HepG2 (cell line): ENCODE results near the gene TAF1B. TPM values are rescaled to one million over a fixed set of nuclear protein-coding genes. Genes with fewer than 3 reads are reported as not detected.

Experiments used
- ATAC-seq: fragments of 200-7000 bp; cut with Tn5 transposase; 3 replicates; pipeline ENCODE4 v1.9.1; 2020; ENCODE audit warnings: mild to moderate bottlenecking, moderate library complexity
- BruUV-seq: library from RNA; stranded (reverse); fragments of 400-500 nt; replicated peaks from 2 replicates; lab custom pipeline; 2021; lab: Mats Ljungman, UMichigan
- CTCF ChIA-PET: fragments of 300-600 bp; formaldehyde crosslinking; extraction: SDS; loops from one replicate; lab custom pipeline; 2021; ENCODE audit warnings: low total read pairs, inconsistent platforms, low intra/inter-chr PET ratio; lab: Yijun Ruan, JAX
- POLR2A ChIA-PET: fragments of 350-600 bp; sonication (Branson Sonifier 250); formaldehyde crosslinking; loops from one replicate; lab custom pipeline; 2020; ENCODE audit warnings: antibody characterized with exemption, inconsistent platforms; lab: Yijun Ruan, JAX
- DNase-seq: peaks from one replicate; pipeline ENCODE4 v3.0.0-alpha.2; 2015; ENCODE audit warnings: low spot score
- FAIRE-seq: peaks from 3 replicates; lab custom pipeline; 2011; peaks lifted over from hg19 to GRCh38; lab: Jason Lieb, UNC
- H2AFZ ChIP-seq: one replicate; pipeline ENCODE4 v1.6.1; 2011; ENCODE audit warnings: low read length, inconsistent platforms
- H3K27ac ChIP-seq: fragments of 300-600 bp; 3 replicates; pipeline ENCODE4 v1.8.0; 2011; ENCODE audit warnings: mixed run types, mild to moderate bottlenecking, mixed read lengths, low read length, inconsistent platforms; ENCODE audit not compliant: insufficient read depth; ENCODE audit errors: extremely low read length
- H3K27me3 ChIP-seq, 2 experiments: fragments of 200-600 bp in 1 of 2; 2 replicates in 1 of 2; 3 replicates in 1 of 2; pipeline versions ENCODE4 v1.6.0 to v1.8.0; 2011; ENCODE audit warnings: low read length in 2 of 2, mild to moderate bottlenecking in 2 of 2, moderate library complexity in 2 of 2, inconsistent platforms in 1 of 2; ENCODE audit not compliant: insufficient read depth in 2 of 2, control insufficient read depth in 1 of 2
- H3K36me3 ChIP-seq, 2 experiments: fragments of 200-600 bp in 1 of 2; replicated peaks in 1 of 2; 2 replicates in 1 of 2; 3 replicates in 1 of 2; pipeline versions ENCODE4 v1.5.1 to v1.8.0; 2011; ENCODE audit warnings: low read length in 2 of 2, inconsistent platforms in 1 of 2; ENCODE audit not compliant: insufficient read depth in 2 of 2, control insufficient read depth in 1 of 2
- H3K4me1 ChIP-seq: 2 replicates; pipeline ENCODE4 v1.5.1; 2012; ENCODE audit warnings: low read length, inconsistent platforms; ENCODE audit not compliant: insufficient read depth
- H3K4me2 ChIP-seq: 2 replicates; pipeline ENCODE4 v1.6.0; 2011; ENCODE audit warnings: low read depth, low read length, inconsistent platforms
- H3K4me3 ChIP-seq, 3 experiments: fragments of 200-600 bp in 1 of 3; sonication (generic), shearing (Covaris generic) in 1 of 3; replicated peaks in 1 of 3; 2 replicates each; pipeline ENCODE4 v1.5.1; 2011 to 2016; ENCODE audit warnings: low read length in 3 of 3, inconsistent platforms in 2 of 3, low read depth in 2 of 3, mild to moderate bottlenecking in 2 of 3, control low read depth in 1 of 3, mixed read lengths in 1 of 3; ENCODE audit not compliant: insufficient read depth in 1 of 3
- H3K79me2 ChIP-seq: one replicate; pipeline ENCODE4 v1.6.1; 2011; ENCODE audit warnings: low read length, inconsistent platforms; ENCODE audit not compliant: insufficient read depth
- H3K9ac ChIP-seq: 2 replicates; pipeline ENCODE4 v1.6.0; 2011; ENCODE audit warnings: mild to moderate bottlenecking, low read depth, low read length, inconsistent platforms; ENCODE audit not compliant: insufficient read depth
- H3K9me3 ChIP-seq: 2 replicates; pipeline ENCODE4 v1.5.1; 2012; ENCODE audit warnings: mild to moderate bottlenecking, low read length
- H4K20me1 ChIP-seq: 2 replicates; pipeline ENCODE4 v1.6.0; 2011; ENCODE audit warnings: inconsistent platforms, mild to moderate bottlenecking, low read length, moderate library complexity; ENCODE audit not compliant: insufficient read depth
- GABPB1 ChIP-seq: IDR thresholded peaks from 2 replicates; pipeline ENCODE4 v1.6.1; 2016; ENCODE audit warnings: mild to moderate bottlenecking, missing genetic modification reagents, moderate library complexity, missing compliant biosample characterization
- KAT8 ChIP-seq: IDR thresholded peaks from 2 replicates; pipeline ENCODE4 v1.6.1; 2016; ENCODE audit warnings: missing genetic modification reagents, missing compliant biosample characterization
- MTERF4 ChIP-seq: sonication (generic); formaldehyde crosslinking; IDR thresholded peaks from 2 replicates; pipeline ENCODE4 v1.8.0; 2023; ENCODE audit warnings: mild to moderate bottlenecking, missing genetic modification reagents
- SMARCC2 ChIP-seq: fragments of 450-650 bp; IDR thresholded peaks from 2 replicates; pipeline ENCODE4 v1.6.1; 2017; ENCODE audit warnings: antibody characterized with exemption, mild to moderate bottlenecking
- TP53 ChIP-seq: sonication (generic); formaldehyde crosslinking; conservative IDR thresholded peaks from 2 replicates; pipeline ENCODE4 v1.4.0; 2020; ENCODE audit warnings: missing genetic modification reagents
- ZNF10 ChIP-seq: sonication (generic); formaldehyde crosslinking; IDR thresholded peaks from 2 replicates; pipeline ENCODE4 v1.4.0; 2020; ENCODE audit warnings: mild to moderate bottlenecking, low read depth, missing genetic modification reagents, borderline replicate concordance
- ZNF782 ChIP-seq: sonication (generic); formaldehyde crosslinking; IDR thresholded peaks from 2 replicates; pipeline ENCODE4 v1.4.0; 2020; ENCODE audit warnings: missing genetic modification reagents, mild to moderate bottlenecking, borderline replicate concordance
- WGBS: methylation state at CpG from one replicate; pipeline ENCODE4 v1.1.6; 2017; ENCODE audit warnings: low lambda C conversion rate; 5-methylcytosine and 5-hydroxymethylcytosine counted together
- in situ Hi-C: cut with HindIII; loops from 2 replicates; pipeline ENCODE4 v1.10.0; 2017; ENCODE audit warnings: low pct_unique_long_range_greater_than_20kb; ENCODE audit not compliant: extremely low pct_ligation_motif_present
- intact Hi-C: fragments of 100-400 bp; cut with micrococcal nuclease; formaldehyde crosslinking; loops from one replicate; pipeline ENCODE4 v1.10.0; 2022; ENCODE audit not compliant: unreplicated experiment
- polyA plus RNA-seq, 8 experiments: library from polyadenylated mRNA; depleted of rRNA in 3 of 8; stranded (reverse) in 7 of 8; unstranded in 1 of 8; fragments of >200 nt; fragmentation: Illumina TruSeq in 4 of 8; extraction: Trizol in 4 of 8; gene quantifications; 2 replicates each; pipeline versions ENCODE4 v1.2.1 to v1.2.3, GENCODE V29; 2011 to 2016; ENCODE audit warnings: low read depth in 4 of 8, missing spikeins in 1 of 8, mixed read lengths in 1 of 8; ENCODE audit not compliant: insufficient read depth in 1 of 8
- total RNA-seq, 5 experiments: library from RNA; depleted of rRNA; stranded (reverse); fragments of >200 nt; fragmentation: Illumina TruSeq; extraction: Trizol; gene quantifications; 2 replicates each; pipeline ENCODE4 v1.2.3, GENCODE V29; 2016; ENCODE audit warnings: low read depth in 1 of 5

The TAF1B gene
- total and polyA plus RNA-seq, 2 of the 13 experiments (the other 11 are each of a cell fraction or from before 2014, with no cell fraction given), result 13.3 to 27.7 TPM

DNA sequence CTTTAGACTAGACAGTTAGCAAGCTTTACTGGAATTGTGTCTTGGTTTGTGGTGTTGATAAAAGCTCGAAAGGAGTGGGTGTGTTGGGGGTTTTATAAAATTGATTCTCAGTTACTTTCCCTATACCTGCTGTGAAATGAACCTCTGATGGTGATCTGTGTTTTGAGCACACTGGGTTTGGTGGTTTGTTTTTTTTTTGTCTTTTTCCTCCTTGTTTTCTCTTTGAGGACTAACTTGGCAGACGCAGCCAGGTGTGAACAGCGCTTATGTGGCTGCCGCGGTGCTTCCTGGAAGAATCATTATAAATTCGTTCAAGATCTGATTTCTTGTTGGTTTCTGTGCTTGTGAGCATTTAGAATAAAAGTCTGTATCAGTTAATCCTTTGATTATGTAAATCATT is 136.7 kb downstream of the TAF1B start:
- DNase-seq, result no peak
- FAIRE-seq, result no peak
- Histone ChIP-seq H3K4me3 (no peak overlapping the region), H3K9me3 (no peaks in the 10 kb centered on the region), H3K27me3 (no peaks in the 10 kb centered on the region), H3K36me3 (peaks cover 6 to 21% of the 10 kb centered on the region in 2 experiments; a peak in 4 of 5 replicates), H3K9ac (no peak overlapping the region), H3K4me1 (no peaks in the 10 kb centered on the region), H4K20me1 (no peaks in the 10 kb centered on the region; the same call in 1 of the 2 replicates), H2AFZ (no peak overlapping the region), H3K27ac (no peak overlapping the region), H3K79me2 (no peaks in the 10 kb centered on the region), H3K4me2 (no peak overlapping the region)
- TF ChIP-seq MTERF4 (CRISPR knock-in tag), result no peak
- 97% methylated on average over 6 of the region's 6 CpGs for WGBS
- ATAC-seq, result no peak
- intact Hi-C loops (no loop called here), in situ Hi-C loops (no loop called here)
- POLR2A ChIA-PET, result no interaction called here
- CTCF ChIA-PET, result no interaction called here
- no TSS peak for BruUV-seq

- no peak overlapping the region for H3K9ac ChIP-seq
- H3K4me3 ChIP-seq, result no peak overlapping the region
- H3K27me3 ChIP-seq, result no peaks in the 10 kb centered on the region
- POLR2A ChIA-PET, result no interaction called here
- H3K36me3 ChIP-seq, result peaks cover 5 to 17% of the 10 kb centered on the region in 2 experiments; a peak in 3 of 5 replicates
- no peak for TF ChIP-seq ZNF782 (CRISPR knock-in tag)
- TF ChIP-seq ZNF10 (CRISPR knock-in tag), result no peak
- no peak for TF ChIP-seq TP53 (CRISPR knock-in tag)
- TF ChIP-seq GABPB1 (CRISPR knock-in tag), result no peak
- TF ChIP-seq SMARCC2, result no peak
- TF ChIP-seq KAT8 (CRISPR knock-in tag), result no peak
- TF ChIP-seq, all 625 proteins: peak for 0
- no peaks in the 10 kb centered on the region; the same call in 1 of the 2 replicates for H4K20me1 ChIP-seq
- no peaks in the 10 kb centered on the region for H3K9me3 ChIP-seq
- H3K79me2 ChIP-seq, result no peaks in the 10 kb centered on the region
- DNase-seq (no peak), FAIRE-seq (no peak), ATAC-seq (no peak)
- no peaks in the 10 kb centered on the region for H3K4me1 ChIP-seq
- BruUV-seq, result no TSS peak
- intact Hi-C loops (no loop called here), in situ Hi-C loops (no loop called here)
- WGBS, result 97% methylated on average over 2 of the region's 2 CpGs
- H3K4me2 ChIP-seq, result no peak overlapping the region
- CTCF ChIA-PET, result no interaction called here
- H3K27ac ChIP-seq, result no peak overlapping the region
- no peak overlapping the region for H2AFZ ChIP-seq
These were observed 137.2 kb downstream of the TAF1B start for GRCh38 chr2:9980520-9980919.
